GM12878 (cell line): ENCODE measurements around the gene DMKN. TPM values are rescaled to one million over a fixed set of nuclear protein-coding genes. Genes with fewer than 3 reads are reported as not detected.
A peak's percentile ranks its signal among the peaks of the same experiment; 100 is the strongest.

Experiments
- ASH2L ChIP-seq: fragments of 300-600, 200-600 bp; sonication (generic); IDR thresholded peaks from 2 replicates; pipeline ENCODE4 v1.6.1; 2017; ENCODE audit warnings: low read depth, mild to moderate bottlenecking, borderline replicate concordance
- BCL3 ChIP-seq: IDR thresholded peaks from 2 replicates; pipeline ENCODE4 v1.6.1; 2011; ENCODE audit warnings: borderline replicate concordance, low read depth, mild to moderate bottlenecking, moderate library complexity, low read length; ENCODE audit not compliant: insufficient read depth, poor library complexity, severe bottlenecking
- CBX3 ChIP-seq: fragments of 200-600 bp; sonication (generic); IDR thresholded peaks from 2 replicates; pipeline ENCODE4 v1.6.1; 2016; ENCODE audit warnings: low read depth, borderline replicate concordance
- CHD2 ChIP-seq: IDR thresholded peaks from 2 replicates; pipeline ENCODE4 v1.6.1; 2011; ENCODE audit warnings: low read depth, low read length, improper control_type of control experiment, borderline replicate concordance
- ETV6 ChIP-seq, 2 experiments: fragments of 450-650 bp in 1 of 2; IDR thresholded peaks in 1 of 2; conservative IDR thresholded peaks in 1 of 2; 2 replicates each; pipeline ENCODE4 v1.6.1; 2014; ENCODE audit warnings: antibody characterized with exemption in 1 of 2, borderline replicate concordance in 1 of 2, low read depth in 1 of 2, mild to moderate bottlenecking in 1 of 2, moderate library complexity in 1 of 2
- FOXK2 ChIP-seq: fragments of 450-650 bp; IDR thresholded peaks from 2 replicates; pipeline ENCODE4 v1.6.1; 2017; ENCODE audit warnings: mild to moderate bottlenecking, moderate library complexity
- IRF4 ChIP-seq: IDR thresholded peaks from 2 replicates; pipeline ENCODE4 v1.6.1; 2011; ENCODE audit warnings: low read depth, low read length
- MEF2B ChIP-seq: fragments of 450-650 bp; IDR thresholded peaks from 2 replicates; pipeline ENCODE4 v1.6.1; 2018; ENCODE audit warnings: mild to moderate bottlenecking, moderate library complexity; ENCODE audit not compliant: partially characterized antibody, poor library complexity, severe bottlenecking
- MXI1 ChIP-seq: fragments of 150-350 bp; IDR thresholded peaks from 2 replicates; pipeline ENCODE4 v1.6.1; 2011; ENCODE audit warnings: low read depth, mild to moderate bottlenecking, inconsistent platforms, low read length, improper control_type of control experiment
- NFIC ChIP-seq: IDR thresholded peaks from 2 replicates; pipeline ENCODE4 v1.6.1; 2012; ENCODE audit warnings: low read depth, mild to moderate bottlenecking, inconsistent platforms, low read length, moderate library complexity
- NFYA ChIP-seq: IDR thresholded peaks from 2 replicates; pipeline ENCODE4 v1.6.1; 2011; ENCODE audit warnings: low read depth, mild to moderate bottlenecking, low read length, improper control_type of control experiment, borderline replicate concordance
- RCOR1 ChIP-seq: conservative IDR thresholded peaks from 2 replicates; pipeline ENCODE4 v1.6.1; 2012; ENCODE audit warnings: low read depth, low read length, improper control_type of control experiment
- SIX5 ChIP-seq: IDR thresholded peaks from 2 replicates; pipeline ENCODE4 v1.6.1; 2011; ENCODE audit warnings: mild to moderate bottlenecking, low read depth, low read length, moderate library complexity; ENCODE audit not compliant: severe bottlenecking
- SMAD1 ChIP-seq: fragments of 450-650 bp; IDR thresholded peaks from 2 replicates; pipeline ENCODE4 v1.6.1; 2018; ENCODE audit warnings: mild to moderate bottlenecking, low read depth; ENCODE audit not compliant: partially characterized antibody
- SPI1 ChIP-seq: IDR thresholded peaks from 2 replicates; pipeline ENCODE4 v1.6.1; 2011; ENCODE audit warnings: low read depth, mild to moderate bottlenecking, low read length, moderate library complexity, borderline replicate concordance; ENCODE audit not compliant: insufficient read depth
- SREBF1 ChIP-seq: IDR thresholded peaks from 2 replicates; pipeline ENCODE4 v1.6.1; 2012; ENCODE audit warnings: mild to moderate bottlenecking, low read length
- polyA plus RNA-seq, 11 experiments: library from polyadenylated mRNA; depleted of rRNA in 4 of 11; unstranded in 6 of 11; stranded (reverse) in 5 of 11; fragments of >200 nt; fragmentation: Nextera tagmentation in 4 of 11; fragmentation: Illumina TruSeq in 1 of 11; extraction: Ambion mirVana in 4 of 11; extraction: Trizol in 1 of 11; gene quantifications; 1 replicate in 1 of 11; 2 replicates in 10 of 11; pipeline versions ENCODE4 v1.2.1 to v1.2.3, GENCODE V29; 2011 to 2016; ENCODE audit warnings: inconsistent platforms in 2 of 11, missing spikeins in 2 of 11, low read depth in 1 of 11
- total RNA-seq, 4 experiments: library from RNA; depleted of rRNA in 3 of 4; stranded (reverse); fragments of >200 nt in 3 of 4; fragmentation: Illumina TruSeq in 1 of 4; extraction: Trizol in 1 of 4; gene quantifications; 2 replicates each; pipeline versions ENCODE4 v1.2.1 to v1.2.3, GENCODE V29; 2013 to 2021
- TF ChIP-seq, protein P1 (sequence below): fragments of 450-650 bp; IDR thresholded peaks from 2 replicates; pipeline ENCODE4 v1.6.1; 2017; ENCODE audit warnings: mild to moderate bottlenecking, moderate library complexity
- TF ChIP-seq, protein P2 (sequence below): fragments of 150-350 bp; IDR thresholded peaks from 2 replicates; pipeline ENCODE4 v1.6.1; 2016; ENCODE audit warnings: low read depth, low read length
- TF ChIP-seq, protein P3 (sequence below): IDR thresholded peaks from 2 replicates; pipeline ENCODE4 v1.6.1; 2011; ENCODE audit warnings: low read depth, low read length, improper control_type of control experiment, borderline replicate concordance

Gene DMKN
- total and polyA plus RNA-seq, 10 of the 15 experiments (the other 5 are each of a cell fraction or from before 2014, with no cell fraction given) = 36.4 to 114 (median 58.6) TPM

- TF ChIP-seq, protein P1, sequence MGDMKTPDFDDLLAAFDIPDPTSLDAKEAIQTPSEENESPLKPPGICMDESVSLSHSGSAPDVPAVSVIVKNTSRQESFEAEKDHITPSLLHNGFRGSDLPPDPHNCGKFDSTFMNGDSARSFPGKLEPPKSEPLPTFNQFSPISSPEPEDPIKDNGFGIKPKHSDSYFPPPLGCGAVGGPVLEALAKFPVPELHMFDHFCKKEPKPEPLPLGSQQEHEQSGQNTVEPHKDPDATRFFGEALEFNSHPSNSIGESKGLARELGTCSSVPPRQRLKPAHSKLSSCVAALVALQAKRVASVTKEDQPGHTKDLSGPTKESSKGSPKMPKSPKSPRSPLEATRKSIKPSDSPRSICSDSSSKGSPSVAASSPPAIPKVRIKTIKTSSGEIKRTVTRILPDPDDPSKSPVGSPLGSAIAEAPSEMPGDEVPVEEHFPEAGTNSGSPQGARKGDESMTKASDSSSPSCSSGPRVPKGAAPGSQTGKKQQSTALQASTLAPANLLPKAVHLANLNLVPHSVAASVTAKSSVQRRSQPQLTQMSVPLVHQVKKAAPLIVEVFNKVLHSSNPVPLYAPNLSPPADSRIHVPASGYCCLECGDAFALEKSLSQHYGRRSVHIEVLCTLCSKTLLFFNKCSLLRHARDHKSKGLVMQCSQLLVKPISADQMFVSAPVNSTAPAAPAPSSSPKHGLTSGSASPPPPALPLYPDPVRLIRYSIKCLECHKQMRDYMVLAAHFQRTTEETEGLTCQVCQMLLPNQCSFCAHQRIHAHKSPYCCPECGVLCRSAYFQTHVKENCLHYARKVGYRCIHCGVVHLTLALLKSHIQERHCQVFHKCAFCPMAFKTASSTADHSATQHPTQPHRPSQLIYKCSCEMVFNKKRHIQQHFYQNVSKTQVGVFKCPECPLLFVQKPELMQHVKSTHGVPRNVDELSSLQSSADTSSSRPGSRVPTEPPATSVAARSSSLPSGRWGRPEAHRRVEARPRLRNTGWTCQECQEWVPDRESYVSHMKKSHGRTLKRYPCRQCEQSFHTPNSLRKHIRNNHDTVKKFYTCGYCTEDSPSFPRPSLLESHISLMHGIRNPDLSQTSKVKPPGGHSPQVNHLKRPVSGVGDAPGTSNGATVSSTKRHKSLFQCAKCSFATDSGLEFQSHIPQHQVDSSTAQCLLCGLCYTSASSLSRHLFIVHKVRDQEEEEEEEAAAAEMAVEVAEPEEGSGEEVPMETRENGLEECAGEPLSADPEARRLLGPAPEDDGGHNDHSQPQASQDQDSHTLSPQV = no peak
- no peak for TF ChIP-seq FOXK2
- TF ChIP-seq, protein P2, sequence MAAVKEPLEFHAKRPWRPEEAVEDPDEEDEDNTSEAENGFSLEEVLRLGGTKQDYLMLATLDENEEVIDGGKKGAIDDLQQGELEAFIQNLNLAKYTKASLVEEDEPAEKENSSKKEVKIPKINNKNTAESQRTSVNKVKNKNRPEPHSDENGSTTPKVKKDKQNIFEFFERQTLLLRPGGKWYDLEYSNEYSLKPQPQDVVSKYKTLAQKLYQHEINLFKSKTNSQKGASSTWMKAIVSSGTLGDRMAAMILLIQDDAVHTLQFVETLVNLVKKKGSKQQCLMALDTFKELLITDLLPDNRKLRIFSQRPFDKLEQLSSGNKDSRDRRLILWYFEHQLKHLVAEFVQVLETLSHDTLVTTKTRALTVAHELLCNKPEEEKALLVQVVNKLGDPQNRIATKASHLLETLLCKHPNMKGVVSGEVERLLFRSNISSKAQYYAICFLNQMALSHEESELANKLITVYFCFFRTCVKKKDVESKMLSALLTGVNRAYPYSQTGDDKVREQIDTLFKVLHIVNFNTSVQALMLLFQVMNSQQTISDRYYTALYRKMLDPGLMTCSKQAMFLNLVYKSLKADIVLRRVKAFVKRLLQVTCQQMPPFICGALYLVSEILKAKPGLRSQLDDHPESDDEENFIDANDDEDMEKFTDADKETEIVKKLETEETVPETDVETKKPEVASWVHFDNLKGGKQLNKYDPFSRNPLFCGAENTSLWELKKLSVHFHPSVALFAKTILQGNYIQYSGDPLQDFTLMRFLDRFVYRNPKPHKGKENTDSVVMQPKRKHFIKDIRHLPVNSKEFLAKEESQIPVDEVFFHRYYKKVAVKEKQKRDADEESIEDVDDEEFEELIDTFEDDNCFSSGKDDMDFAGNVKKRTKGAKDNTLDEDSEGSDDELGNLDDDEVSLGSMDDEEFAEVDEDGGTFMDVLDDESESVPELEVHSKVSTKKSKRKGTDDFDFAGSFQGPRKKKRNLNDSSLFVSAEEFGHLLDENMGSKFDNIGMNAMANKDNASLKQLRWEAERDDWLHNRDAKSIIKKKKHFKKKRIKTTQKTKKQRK = no peak
- TF ChIP-seq ASH2L = no peak
- TF ChIP-seq ETV6 (conservative IDR thresholded peaks at IDR 0.05 in 1 of 2, IDR thresholded peaks at IDR 0.05 in 1 of 2; ENCODE audit: borderline replicate concordance in 1 of 2, low read depth in 1 of 2) = peak in 1 of 2 experiments; percentile 85; a peak in 2 of 4 replicates
- TF ChIP-seq SREBF1 = no peak
- 0 out of 2 replicates have a peak, but pooled peaks have one; percentile 35 for TF ChIP-seq RCOR1
- peak; percentile 72 for TF ChIP-seq MEF2B
- no peak; the same call in 1 of the 2 replicates for TF ChIP-seq MXI1
- no peak for TF ChIP-seq NFYA
- TF ChIP-seq BCL3 = no peak
- no peak for TF ChIP-seq CBX3
- TF ChIP-seq CHD2 = peak; percentile 76
- TF ChIP-seq IRF4 = no peak
- peak; percentile 100 for TF ChIP-seq SPI1
- TF ChIP-seq SMAD1 = no peak
- peak; percentile 52; the same call in 1 of the 2 replicates for TF ChIP-seq NFIC
- TF ChIP-seq, protein P3, sequence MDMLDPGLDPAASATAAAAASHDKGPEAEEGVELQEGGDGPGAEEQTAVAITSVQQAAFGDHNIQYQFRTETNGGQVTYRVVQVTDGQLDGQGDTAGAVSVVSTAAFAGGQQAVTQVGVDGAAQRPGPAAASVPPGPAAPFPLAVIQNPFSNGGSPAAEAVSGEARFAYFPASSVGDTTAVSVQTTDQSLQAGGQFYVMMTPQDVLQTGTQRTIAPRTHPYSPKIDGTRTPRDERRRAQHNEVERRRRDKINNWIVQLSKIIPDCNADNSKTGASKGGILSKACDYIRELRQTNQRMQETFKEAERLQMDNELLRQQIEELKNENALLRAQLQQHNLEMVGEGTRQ = no peak
- no peak for TF ChIP-seq SIX5
These were observed 54.6 kb downstream of the DMKN start (continued) for GRCh38 chr19:35458731-35459391.
